ENCODE data around the gene MATCAP1.

The MATCAP1 gene

GRCh38 chr16:67206129-67206837 is 22.5 kb upstream of the MATCAP1 start:
- H2BK12ac ChIP-seq (ENCODE audit: low read length) = no peak overlapping the region
- H3K4me1 ChIP-seq (ENCODE audit: control insufficient read depth in 2 of 2, insufficient read depth in 1 of 2, low read depth in 1 of 2, low read length in 2 of 2) = peaks cover 8 to 21% of the 10 kb centered on the region in 2 donors

GRCh38 chr16:67204076-67204475 is 20.3 kb upstream of the MATCAP1 start:
- H4K8ac ChIP-seq (ENCODE audit: low read depth, low read length) = no peak overlapping the region
- H2BK15ac ChIP-seq (ENCODE audit: low read length) = no peak overlapping the region
- H2AK5ac ChIP-seq (ENCODE audit: low read depth, low read length) = no peak overlapping the region
- H3K23ac ChIP-seq (ENCODE audit: low read depth, low read length, poor library complexity) = peak overlapping the region; percentile 80
- H3K14ac ChIP-seq (ENCODE audit: low read length) = no peak overlapping the region
- no peaks in the 10 kb centered on the region for H3K9me3 ChIP-seq (replicated peaks in 1 of 2; ENCODE audit: control insufficient read depth in 2 of 2, insufficient read depth in 1 of 2, low read depth in 1 of 2, low read length in 2 of 2)
- no peak overlapping the region for H3K4me3 ChIP-seq (ENCODE audit: low read length in 2 of 2)
- H3K4me1 ChIP-seq (ENCODE audit: control insufficient read depth in 2 of 2, insufficient read depth in 1 of 2, low read depth in 1 of 2, low read length in 2 of 2) = peaks cover 8 to 27% of the 10 kb centered on the region in 2 donors
- H4K91ac ChIP-seq (ENCODE audit: low read depth, low read length, poor library complexity) = no peak overlapping the region
- no peak overlapping the region for H3K4ac ChIP-seq (ENCODE audit: low read length)
- H2BK5ac ChIP-seq (ENCODE audit: low read length) = no peak overlapping the region
- peaks cover 0 to 5% (median 0%) of the 10 kb centered on the region in 3 experiments for H3K27me3 ChIP-seq (ENCODE audit: control insufficient read depth in 3 of 3, insufficient read depth in 3 of 3, low read depth in 1 of 3, low read length in 3 of 3)
- WGBS, 2 donors (ENCODE audit: extremely low coverage in 2 of 2, insufficient read length in 2 of 2, insufficient replicate concordance in 1 of 2) = no CpG with 5 or more reads among the region's 4 CpGs
- H3K36me3 ChIP-seq (replicated peaks in 1 of 2; ENCODE audit: control insufficient read depth in 2 of 2, insufficient read depth in 2 of 2, low read length in 2 of 2) = peaks cover 21 to 51% of the 10 kb centered on the region in 2 donors
- no peak overlapping the region for H2BK120ac ChIP-seq (ENCODE audit: low read depth, low read length)
- no peak overlapping the region for H2BK12ac ChIP-seq (ENCODE audit: low read length)
- peak overlapping the region; percentile 57 for H3K18ac ChIP-seq (ENCODE audit: low read length)
- no peak for DNase-seq (ENCODE audit: low spot score)
- H3K9ac ChIP-seq (ENCODE audit: low read depth, low read length, poor library complexity) = no peak overlapping the region
- H3K4me2 ChIP-seq (ENCODE audit: insufficient read depth, low read length, poor library complexity, severe bottlenecking) = no peak overlapping the region
- H2AFZ ChIP-seq (ENCODE audit: low read length) = no peak overlapping the region
- no peaks in the 10 kb centered on the region for H3K79me1 ChIP-seq (ENCODE audit: low read depth, low read length)
- no peak overlapping the region for H3K27ac ChIP-seq (replicated peaks; ENCODE audit: low read length)

More at GRCh38 chr16:67206129-67206837, 22.5 kb upstream of the MATCAP1 start:
- H2AFZ ChIP-seq (ENCODE audit: low read length) = no peak overlapping the region
- H2AK5ac ChIP-seq (ENCODE audit: low read depth, low read length) = no peak overlapping the region
- no peak overlapping the region for H3K4ac ChIP-seq (ENCODE audit: low read length)
- H3K4me2 ChIP-seq (ENCODE audit: insufficient read depth, low read length, poor library complexity, severe bottlenecking) = no peak overlapping the region
- no peaks in the 10 kb centered on the region for H3K27me3 ChIP-seq (ENCODE audit: control insufficient read depth in 3 of 3, insufficient read depth in 3 of 3, low read depth in 1 of 3, low read length in 3 of 3)
- no peak overlapping the region for H2BK15ac ChIP-seq (ENCODE audit: low read length)
- no CpG with 5 or more reads among the region's 8 CpGs for WGBS, 2 donors (ENCODE audit: extremely low coverage in 2 of 2, insufficient read length in 2 of 2, insufficient replicate concordance in 1 of 2)
- no peak overlapping the region for H2BK120ac ChIP-seq (ENCODE audit: low read depth, low read length)
- H3K79me1 ChIP-seq (ENCODE audit: low read depth, low read length) = no peaks in the 10 kb centered on the region
- no peak overlapping the region for H3K4me3 ChIP-seq (ENCODE audit: low read length in 2 of 2)
- H3K27ac ChIP-seq (replicated peaks; ENCODE audit: low read length) = no peak overlapping the region
- H3K9ac ChIP-seq (ENCODE audit: low read depth, low read length, poor library complexity) = peak overlapping the region; percentile 34
- peak overlapping the region; percentile 9 for H3K18ac ChIP-seq (ENCODE audit: low read length)
- peak overlapping the region; percentile 19 for H4K91ac ChIP-seq (ENCODE audit: low read depth, low read length, poor library complexity)
- no peak overlapping the region for H2BK5ac ChIP-seq (ENCODE audit: low read length)
- no peak for DNase-seq (ENCODE audit: low spot score)
- no peaks in the 10 kb centered on the region for H3K9me3 ChIP-seq (replicated peaks in 1 of 2; ENCODE audit: control insufficient read depth in 2 of 2, insufficient read depth in 1 of 2, low read depth in 1 of 2, low read length in 2 of 2)
- H3K36me3 ChIP-seq (replicated peaks in 1 of 2; ENCODE audit: control insufficient read depth in 2 of 2, insufficient read depth in 2 of 2, low read length in 2 of 2) = peaks cover 17 to 41% of the 10 kb centered on the region in 2 donors
- no peak overlapping the region for H4K8ac ChIP-seq (ENCODE audit: low read depth, low read length)
- H3K14ac ChIP-seq (ENCODE audit: low read length) = no peak overlapping the region
- H3K23ac ChIP-seq (ENCODE audit: low read depth, low read length, poor library complexity) = no peak overlapping the region

GRCh38 chr16:67202956-67203493 is 19.3 kb upstream of the MATCAP1 start:
- no peak overlapping the region for H2BK12ac ChIP-seq (ENCODE audit: low read length)
- H3K27ac ChIP-seq (replicated peaks; ENCODE audit: low read length) = no peak overlapping the region
- H3K23ac ChIP-seq (ENCODE audit: low read depth, low read length, poor library complexity) = no peak overlapping the region
- no peak overlapping the region for H4K91ac ChIP-seq (ENCODE audit: low read depth, low read length, poor library complexity)
- H3K36me3 ChIP-seq (replicated peaks in 1 of 2; ENCODE audit: control insufficient read depth in 2 of 2, insufficient read depth in 2 of 2, low read length in 2 of 2) = peaks cover 24 to 58% of the 10 kb centered on the region in 2 donors
- H3K4me1 ChIP-seq (ENCODE audit: control insufficient read depth in 2 of 2, insufficient read depth in 1 of 2, low read depth in 1 of 2, low read length in 2 of 2) = peaks cover 8 to 29% of the 10 kb centered on the region in 2 donors
- H3K27me3 ChIP-seq (ENCODE audit: control insufficient read depth in 3 of 3, insufficient read depth in 3 of 3, low read depth in 1 of 3, low read length in 3 of 3) = peaks cover 0 to 5% (median 0%) of the 10 kb centered on the region in 3 experiments
- no CpG with 5 or more reads among the region's 23 CpGs for WGBS, 2 donors (ENCODE audit: extremely low coverage in 2 of 2, insufficient read length in 2 of 2, insufficient replicate concordance in 1 of 2)
- H3K9ac ChIP-seq (ENCODE audit: low read depth, low read length, poor library complexity) = no peak overlapping the region
- no peak overlapping the region for H2AK5ac ChIP-seq (ENCODE audit: low read depth, low read length)
- no peak overlapping the region for H3K14ac ChIP-seq (ENCODE audit: low read length)
- no peak overlapping the region for H2BK5ac ChIP-seq (ENCODE audit: low read length)
- peak overlapping the region; percentile 4 for H4K8ac ChIP-seq (ENCODE audit: low read depth, low read length)
- H2BK120ac ChIP-seq (ENCODE audit: low read depth, low read length) = no peak overlapping the region
- DNase-seq (ENCODE audit: low spot score) = no peak
- H2AFZ ChIP-seq (ENCODE audit: low read length) = no peak overlapping the region
- H3K4me2 ChIP-seq (ENCODE audit: insufficient read depth, low read length, poor library complexity, severe bottlenecking) = no peak overlapping the region
- H3K4me3 ChIP-seq (ENCODE audit: low read length in 2 of 2) = no peak overlapping the region
- H3K18ac ChIP-seq (ENCODE audit: low read length) = no peak overlapping the region
- H3K4ac ChIP-seq (ENCODE audit: low read length) = no peak overlapping the region
- no peak overlapping the region for H2BK15ac ChIP-seq (ENCODE audit: low read length)
- no peaks in the 10 kb centered on the region for H3K79me1 ChIP-seq (ENCODE audit: low read depth, low read length)
- no peaks in the 10 kb centered on the region for H3K9me3 ChIP-seq (replicated peaks in 1 of 2; ENCODE audit: control insufficient read depth in 2 of 2, insufficient read depth in 1 of 2, low read depth in 1 of 2, low read length in 2 of 2)

GRCh38 chr16:67202426-67202825 is 18.7 kb upstream of the MATCAP1 start:
- Histone ChIP-seq H3K18ac (ENCODE audit: low read length) (no peak overlapping the region), H2BK15ac (ENCODE audit: low read length) (no peak overlapping the region), H2BK120ac (ENCODE audit: low read depth, low read length) (no peak overlapping the region), H3K27ac (replicated peaks; ENCODE audit: low read length) (no peak overlapping the region), H2BK12ac (ENCODE audit: low read length) (no peak overlapping the region), H3K23ac (ENCODE audit: low read depth, low read length, poor library complexity) (no peak overlapping the region), H2BK5ac (ENCODE audit: low read length) (peak overlapping the region; percentile 13), H3K4ac (ENCODE audit: low read length) (no peak overlapping the region), H4K91ac (ENCODE audit: low read depth, low read length, poor library complexity) (no peak overlapping the region), H2AK5ac (ENCODE audit: low read depth, low read length) (no peak overlapping the region), H3K27me3 (ENCODE audit: control insufficient read depth in 3 of 3, insufficient read depth in 3 of 3, low read depth in 1 of 3, low read length in 3 of 3) (peaks cover 0 to 5% (median 0%) of the 10 kb centered on the region in 3 experiments), H3K9ac (ENCODE audit: low read depth, low read length, poor library complexity) (no peak overlapping the region), H3K36me3 (replicated peaks in 1 of 2; ENCODE audit: control insufficient read depth in 2 of 2, insufficient read depth in 2 of 2, low read length in 2 of 2) (peaks cover 30 to 64% of the 10 kb centered on the region in 2 donors), H3K79me1 (ENCODE audit: low read depth, low read length) (no peaks in the 10 kb centered on the region), H2AFZ (ENCODE audit: low read length) (no peak overlapping the region), H3K14ac (ENCODE audit: low read length) (no peak overlapping the region), H3K4me1 (ENCODE audit: control insufficient read depth in 2 of 2, insufficient read depth in 1 of 2, low read depth in 1 of 2, low read length in 2 of 2) (peaks cover 5 to 23% of the 10 kb centered on the region in 2 donors), H3K9me3 (replicated peaks in 1 of 2; ENCODE audit: control insufficient read depth in 2 of 2, insufficient read depth in 1 of 2, low read depth in 1 of 2, low read length in 2 of 2) (no peaks in the 10 kb centered on the region), H3K4me3 (ENCODE audit: low read length in 2 of 2) (no peak overlapping the region), H3K4me2 (ENCODE audit: insufficient read depth, low read length, poor library complexity, severe bottlenecking) (no peak overlapping the region), H4K8ac (ENCODE audit: low read depth, low read length) (peak overlapping the region; percentile 4)
- DNase-seq (ENCODE audit: low spot score) = no peak
- no CpG with 5 or more reads among the region's 12 CpGs for WGBS, 2 donors (ENCODE audit: extremely low coverage in 2 of 2, insufficient read length in 2 of 2, insufficient replicate concordance in 1 of 2)
